HG03460 (cell line): ENCODE measurements around the gene RNF123.
"Not testable (repeated sequence)": the region's sequence is repeated elsewhere in the genome, so short reads cannot be mapped to it uniquely, and the experiment has no call there.

Experiments used
- ATAC-seq: cut with Tn5 transposase; IDR thresholded peaks from one replicate; pipeline ENCODE4 v1.9.1; 2021; ENCODE audit not compliant: unreplicated experiment

Gene RNF123

DNA sequence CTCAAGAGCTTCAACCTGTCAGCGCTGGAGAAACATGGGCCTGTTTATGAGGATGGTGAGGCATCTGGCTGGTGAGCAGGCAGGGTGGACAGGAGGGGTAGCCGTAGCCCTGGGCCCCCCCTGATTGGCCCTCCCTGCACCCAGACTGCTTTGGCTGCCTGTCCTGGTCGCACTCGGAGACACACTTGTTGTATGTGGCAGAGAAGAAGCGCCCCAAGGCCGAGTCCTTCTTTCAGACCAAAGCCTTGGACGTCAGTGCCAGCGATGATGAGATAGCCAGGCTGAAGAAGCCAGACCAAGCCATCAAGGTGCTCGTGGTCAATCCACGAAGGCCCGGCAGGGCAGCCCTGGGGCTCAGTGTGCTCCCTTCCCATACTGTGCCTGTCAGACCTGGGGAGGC lies 13.4 kb upstream of the RNF123 start:
- ATAC-seq, result no peak

DNA sequence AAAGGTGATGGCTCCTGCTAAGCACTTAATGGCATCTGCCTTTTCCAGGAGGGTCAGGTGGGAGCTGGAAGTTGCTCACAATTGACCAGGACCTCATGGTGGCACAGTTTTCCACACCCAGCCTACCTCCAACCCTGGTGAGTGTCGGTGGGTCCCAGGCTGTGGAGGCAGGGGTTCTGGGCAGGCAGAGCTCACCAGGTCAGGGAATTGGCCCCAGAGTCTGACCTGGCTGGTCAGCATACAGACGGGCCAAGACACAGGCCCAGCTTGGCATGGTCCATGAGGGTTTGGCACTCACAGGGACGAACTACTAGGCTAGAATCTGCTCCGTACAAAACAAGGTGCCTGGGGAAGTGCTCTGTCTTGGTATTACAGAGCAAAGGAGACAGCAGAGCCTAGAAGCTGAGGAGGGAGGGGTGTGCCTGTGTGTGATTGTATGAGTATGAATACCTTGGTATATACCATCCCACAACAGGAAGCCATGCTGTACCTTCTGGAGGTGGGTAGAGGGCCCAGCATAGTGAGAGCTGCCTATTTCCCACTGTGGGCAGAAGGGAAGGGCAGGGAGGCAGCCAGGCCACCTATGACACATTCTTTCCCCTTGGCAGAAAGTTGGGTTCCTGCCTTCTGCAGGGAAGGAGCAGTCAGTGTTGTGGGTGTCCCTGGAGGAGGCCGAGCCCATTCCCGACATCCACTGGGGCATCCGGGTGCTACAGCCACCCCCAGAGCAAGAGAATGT lies 8.7 kb upstream of the RNF123 start:
- no peak for ATAC-seq

DNA sequence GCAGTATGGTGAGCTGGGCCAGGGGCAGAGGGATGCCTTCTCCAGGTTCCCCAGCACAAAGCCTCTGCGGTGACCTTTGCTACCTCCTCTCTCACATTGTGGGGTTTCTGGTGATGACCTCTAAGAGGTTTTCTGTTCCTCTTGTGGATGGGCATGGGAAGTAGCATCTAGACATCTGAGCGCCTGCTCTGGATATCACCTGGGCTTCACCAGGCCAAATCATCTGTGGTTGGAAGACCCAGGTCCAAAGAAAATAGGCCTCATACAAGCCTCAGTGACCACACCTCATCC lies 8.2 kb upstream of the RNF123 start:
- ATAC-seq, result no peak

DNA sequence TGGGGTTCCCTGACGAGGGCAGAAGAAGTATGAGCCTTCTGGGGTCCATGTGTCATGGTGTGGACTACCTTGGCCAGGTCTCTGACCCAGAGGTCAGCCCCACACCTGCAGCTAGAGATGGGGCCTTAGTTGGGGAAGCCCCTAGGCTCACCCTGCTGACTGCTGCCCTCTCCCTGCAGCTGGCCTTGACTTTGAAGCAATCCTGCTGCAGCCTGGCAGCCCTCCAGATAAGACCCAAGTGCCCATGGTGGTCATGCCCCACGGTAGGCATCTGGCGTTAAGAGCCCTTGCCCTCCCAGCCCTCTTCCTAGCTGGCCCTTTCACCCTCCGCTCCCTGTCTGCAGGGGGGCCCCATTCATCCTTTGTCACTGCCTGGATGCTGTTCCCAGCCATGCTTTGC lies 7.8 kb upstream of the RNF123 start:
- no peak for ATAC-seq

DNA sequence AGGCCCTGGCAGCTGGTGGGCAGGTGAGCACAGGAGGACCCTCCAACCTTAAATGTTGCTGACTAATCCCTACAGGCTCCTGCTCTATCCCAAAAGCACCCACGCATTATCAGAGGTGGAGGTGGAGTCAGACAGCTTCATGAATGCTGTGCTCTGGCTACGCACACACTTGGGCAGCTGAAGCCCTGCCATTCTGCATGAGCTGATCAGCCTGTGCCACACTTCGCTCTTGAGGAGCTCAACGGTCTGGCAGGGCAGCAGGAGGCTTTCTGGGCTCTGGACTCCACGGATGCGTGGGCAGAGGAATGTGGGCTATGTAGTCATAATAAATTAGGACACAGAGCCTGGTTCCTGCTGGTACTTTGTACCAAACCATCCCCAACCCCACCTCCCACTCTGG lies 6.2 kb upstream of the RNF123 start:
- ATAC-seq, result no peak

DNA sequence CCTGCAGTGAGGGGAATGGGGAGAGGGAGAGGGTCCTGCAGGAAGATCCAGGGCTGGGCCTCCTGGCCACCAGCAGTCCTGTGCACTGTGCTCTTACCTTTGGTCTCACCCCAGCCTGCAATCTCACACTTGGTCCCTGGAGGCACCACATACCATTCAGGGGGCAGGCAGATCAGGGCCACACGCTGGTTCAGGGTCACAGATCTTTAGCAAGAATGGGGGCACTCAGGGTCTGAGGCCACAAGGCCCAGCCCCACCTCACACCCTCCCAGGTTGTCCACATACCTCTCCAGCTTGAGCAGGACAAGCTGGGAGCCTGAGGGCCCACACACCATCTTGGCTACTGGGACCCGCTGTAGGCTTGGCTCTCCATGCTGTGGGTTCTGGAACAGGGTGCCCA lies 4.9 kb upstream of the RNF123 start:
- ATAC-seq, result not testable (repeated sequence)

DNA sequence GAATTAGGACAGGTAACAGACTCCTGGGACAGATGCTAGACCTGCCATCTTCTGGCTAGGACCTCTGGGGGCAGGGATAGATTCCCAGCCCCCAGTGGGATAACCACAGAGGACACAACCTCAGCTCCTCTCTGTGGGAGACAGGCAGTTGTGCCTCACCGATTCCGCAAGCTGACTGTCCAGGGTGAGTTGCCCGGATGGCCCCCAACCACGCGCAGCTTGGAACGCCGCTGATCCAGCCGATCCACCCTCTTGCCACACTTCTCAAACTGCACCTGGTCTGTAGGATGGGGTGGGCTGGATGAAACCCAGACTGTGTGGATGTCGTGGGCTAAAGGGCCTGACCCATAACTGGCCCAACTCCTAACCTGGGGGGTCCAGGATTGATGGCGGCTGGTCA lies 4.3 kb upstream of the RNF123 start:
- ATAC-seq, result not testable (repeated sequence)

DNA sequence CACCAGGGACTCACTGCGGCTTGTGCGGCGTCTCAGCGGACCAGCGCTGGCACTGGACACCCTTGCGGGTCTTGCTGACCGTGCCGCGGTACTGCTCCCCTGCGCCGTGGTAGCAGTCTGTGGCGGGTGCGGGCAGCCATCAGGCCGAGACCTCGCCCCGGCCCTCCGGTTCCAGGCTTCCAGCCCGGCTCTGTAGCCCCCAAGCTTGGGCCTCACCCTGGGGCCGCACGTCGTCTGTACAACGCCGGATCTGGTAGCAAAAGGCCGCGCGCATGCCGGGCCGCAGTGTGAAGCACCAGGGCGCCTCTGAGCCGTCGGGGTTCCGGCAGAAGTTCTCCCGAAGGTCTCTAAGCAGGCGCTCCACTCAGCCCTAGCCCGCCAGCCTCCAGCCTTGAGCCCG lies 3.5 kb upstream of the RNF123 start:
- not testable (repeated sequence) for ATAC-seq

DNA sequence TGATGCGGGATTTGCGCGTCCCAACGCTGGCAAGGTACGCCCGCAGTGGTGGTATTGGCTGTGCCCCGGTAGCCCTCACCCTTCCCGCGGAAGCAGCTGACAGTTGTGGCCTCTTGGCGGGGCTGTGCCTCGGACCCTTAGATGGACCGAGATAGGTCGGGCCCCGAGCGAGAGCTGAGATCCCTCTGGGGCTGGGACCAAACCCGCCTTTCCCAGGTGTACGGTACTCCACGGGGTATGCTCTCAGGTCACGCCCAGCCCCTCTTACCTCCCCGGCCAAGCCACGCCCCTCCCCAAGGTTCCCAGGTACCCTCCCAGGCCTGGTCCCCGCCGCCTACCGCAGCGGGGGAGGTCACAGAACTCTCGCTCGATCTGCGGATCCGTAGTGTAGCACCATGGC lies 3.0 kb upstream of the RNF123 start:
- ATAC-seq, result not testable (repeated sequence)

DNA sequence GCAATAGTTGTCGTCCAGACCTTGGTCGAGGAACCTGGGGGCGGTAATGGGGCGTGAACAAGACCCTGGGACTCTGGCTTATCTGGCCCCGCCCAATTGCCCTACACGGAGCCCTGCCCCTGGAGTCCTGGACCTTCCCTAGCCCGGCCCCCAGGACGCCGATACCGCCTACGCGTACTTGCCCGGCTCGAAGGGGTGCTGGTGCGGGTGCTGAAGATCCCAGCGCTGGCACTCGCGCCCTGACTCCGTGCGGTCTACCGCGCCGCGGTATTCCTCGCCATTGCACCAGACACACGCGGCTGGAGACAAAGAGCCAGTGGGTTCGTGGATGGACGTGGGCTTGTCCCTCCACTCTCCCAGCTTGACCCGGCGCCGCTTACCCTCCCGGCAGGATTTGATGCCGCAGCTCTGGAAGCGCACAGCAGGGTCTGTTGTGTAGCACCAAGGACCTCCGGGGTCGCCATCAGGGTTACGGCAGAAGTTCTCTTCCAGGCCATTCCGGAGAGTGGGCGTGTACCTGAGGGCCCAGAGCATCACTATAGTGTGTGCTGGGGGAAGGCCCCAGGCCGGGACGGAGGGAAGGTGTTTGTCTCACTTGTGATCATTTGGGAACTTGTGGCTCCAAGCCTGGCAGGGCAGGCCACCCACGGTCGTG lies 2.5 kb upstream of the RNF123 start:
- ATAC-seq, result not testable (repeated sequence)

DNA sequence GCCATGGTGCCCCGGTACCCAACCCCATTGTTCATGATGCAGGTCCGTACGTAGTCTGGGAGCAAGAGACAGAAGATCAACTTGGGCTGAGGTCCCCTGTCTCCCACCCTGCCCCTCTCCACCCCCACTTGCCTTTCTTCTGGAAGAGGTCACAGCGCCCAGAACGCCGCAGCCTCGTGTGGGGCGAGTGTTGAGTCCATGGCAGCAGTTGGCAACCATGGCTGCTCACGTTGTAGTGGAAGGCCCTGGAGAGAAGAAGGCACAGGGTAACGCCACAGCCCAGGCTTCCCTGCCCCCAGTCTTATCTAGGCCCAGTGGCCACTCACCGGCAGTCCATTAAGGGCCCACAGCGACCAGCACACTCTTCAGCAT lies 1.9 kb upstream of the RNF123 start:
- ATAC-seq, result not testable (repeated sequence)

DNA sequence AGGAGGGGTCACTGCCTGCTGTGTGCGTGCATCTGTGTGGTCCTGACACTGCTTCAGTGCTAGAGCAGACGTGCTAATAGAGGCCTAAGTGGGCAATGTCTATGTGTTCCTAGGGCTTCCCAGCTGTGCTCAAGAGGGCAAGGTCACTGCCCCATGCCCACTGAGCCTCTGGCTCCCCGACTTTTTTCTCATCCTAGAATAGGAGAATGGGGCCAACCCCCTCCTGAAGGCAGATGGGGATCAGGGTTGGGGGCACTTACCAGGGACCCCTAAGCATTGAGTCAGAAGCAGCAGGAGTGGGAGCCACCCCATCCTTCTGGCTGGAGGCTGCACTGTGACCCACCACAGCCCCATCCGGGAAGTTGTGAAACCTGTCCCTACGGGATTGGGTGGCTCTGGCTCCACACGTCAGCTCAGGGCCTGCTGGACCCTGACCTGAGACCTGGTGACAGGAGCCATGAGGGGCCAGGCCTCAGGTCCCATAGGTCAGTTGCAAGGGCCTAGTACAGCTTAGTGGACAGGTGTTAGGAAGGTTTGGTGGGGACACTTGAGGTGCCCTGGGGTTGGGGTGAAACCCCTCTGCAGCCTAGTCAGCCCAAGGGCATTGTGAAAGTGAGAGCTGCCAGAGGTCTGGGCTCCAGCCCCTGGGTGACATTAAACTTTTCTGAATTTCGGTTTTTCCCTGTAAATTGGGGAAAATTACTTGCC lies 865 bp upstream of the RNF123 start:
- ATAC-seq, result peak; percentile 8

DNA sequence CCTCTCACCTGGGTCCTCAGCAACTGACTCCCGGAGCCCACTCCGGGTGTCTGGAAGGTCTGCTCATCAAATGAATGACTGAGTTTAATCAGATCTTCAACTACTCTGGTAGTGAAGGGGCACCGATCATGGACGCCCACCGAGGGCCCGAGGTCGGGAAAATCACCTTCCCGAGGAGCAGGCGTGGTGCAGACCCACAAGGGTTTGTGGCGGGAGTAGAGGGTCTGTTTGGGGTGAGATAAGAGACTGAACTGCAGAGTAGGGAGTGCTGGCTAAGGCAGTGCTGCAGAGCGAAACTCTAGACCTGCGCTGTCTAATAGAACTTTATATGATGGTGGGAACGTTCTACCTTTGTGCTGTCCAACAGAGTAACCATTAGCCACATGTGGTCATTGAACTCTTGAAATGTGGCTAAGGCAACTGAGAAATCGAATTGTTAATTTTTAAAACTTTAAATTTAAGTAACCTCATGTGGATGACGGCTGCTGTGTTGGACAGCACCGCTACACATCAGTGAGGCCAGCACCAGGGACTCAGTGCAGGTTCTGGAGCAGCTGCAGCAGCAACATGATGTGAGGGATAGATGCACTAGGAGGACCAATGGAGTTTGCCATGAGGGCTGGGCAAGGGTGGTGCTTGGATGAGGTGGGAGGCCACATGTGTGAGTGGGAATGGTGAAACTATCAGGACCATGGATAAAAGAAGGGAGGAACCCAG lies 709 bp downstream of the RNF123 start:
- ATAC-seq, result peak; percentile 6

DNA sequence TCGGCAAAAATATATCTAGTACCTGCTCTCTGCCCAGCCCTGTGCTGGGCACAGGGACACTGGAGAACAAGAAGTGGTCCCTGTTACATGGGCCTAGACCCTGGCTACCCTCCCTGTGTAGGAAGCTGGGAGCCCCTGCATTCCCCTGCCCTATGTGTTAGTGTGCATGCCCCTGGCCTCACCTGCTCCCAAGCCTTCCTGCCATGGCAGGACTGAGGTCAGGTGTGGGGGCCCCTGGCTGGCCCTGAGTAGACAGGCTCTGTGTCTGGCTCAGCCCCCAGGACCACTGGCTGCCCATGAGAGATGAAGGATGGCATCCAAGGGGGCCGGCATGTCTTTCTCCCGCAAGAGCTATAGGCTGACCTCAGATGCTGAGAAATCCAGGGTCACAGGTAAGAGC lies 1.5 kb downstream of the RNF123 start:
- not testable (repeated sequence) for ATAC-seq

DNA sequence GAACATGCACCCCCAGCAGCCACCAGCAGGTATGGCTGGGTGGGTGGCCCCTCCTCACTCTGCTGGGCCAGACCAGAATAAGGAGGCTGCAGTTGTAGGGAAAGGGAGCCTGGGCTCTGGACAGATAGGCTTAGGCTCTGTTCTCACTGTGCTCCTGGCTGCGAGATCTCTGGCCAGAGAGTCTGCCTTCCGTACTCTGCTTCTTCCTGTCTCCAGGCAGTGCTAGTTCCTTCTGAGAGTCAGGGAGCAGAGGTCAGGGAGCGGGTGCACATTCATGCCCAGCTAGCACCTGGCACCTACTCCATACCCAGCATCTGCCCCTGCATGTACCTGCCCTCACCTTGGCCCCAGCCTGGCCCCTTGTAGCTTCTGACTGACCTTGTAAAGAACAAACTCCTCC lies 2.1 kb downstream of the RNF123 start:
- ATAC-seq, result not testable (repeated sequence)

DNA sequence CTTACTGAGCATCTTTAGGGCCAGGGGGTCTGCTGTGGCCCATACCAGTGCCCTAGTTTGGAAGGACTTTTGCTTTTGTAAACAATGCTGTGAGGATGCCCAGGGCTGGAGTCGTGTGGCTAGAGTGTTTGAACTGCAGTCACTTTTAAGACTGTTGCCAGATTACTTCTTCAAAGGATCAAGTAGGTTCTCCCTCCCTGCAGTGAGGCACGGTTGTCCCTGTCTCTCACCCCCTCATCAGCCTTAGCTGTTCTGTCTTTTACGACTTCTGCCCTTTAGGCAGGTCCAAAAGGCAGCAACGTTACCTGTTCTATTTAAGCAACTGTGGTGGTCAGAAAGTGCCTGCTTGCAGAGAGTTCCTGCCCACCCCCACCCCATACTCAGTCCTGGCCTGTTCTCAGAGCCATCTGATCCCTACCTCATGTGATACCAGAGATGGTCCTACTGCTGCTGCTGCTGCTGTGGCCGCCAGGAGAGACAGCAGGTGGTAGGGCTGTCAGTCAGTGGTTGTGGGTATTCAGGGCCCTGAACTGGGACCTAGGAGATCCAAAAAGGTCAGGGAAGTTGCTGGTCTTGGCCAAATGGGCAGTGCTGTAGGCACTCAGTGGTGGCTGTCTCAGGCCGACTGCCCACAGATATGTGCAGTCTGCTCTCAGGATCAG lies 5.2 kb downstream of the RNF123 start:
- ATAC-seq, result not testable (repeated sequence)

DNA sequence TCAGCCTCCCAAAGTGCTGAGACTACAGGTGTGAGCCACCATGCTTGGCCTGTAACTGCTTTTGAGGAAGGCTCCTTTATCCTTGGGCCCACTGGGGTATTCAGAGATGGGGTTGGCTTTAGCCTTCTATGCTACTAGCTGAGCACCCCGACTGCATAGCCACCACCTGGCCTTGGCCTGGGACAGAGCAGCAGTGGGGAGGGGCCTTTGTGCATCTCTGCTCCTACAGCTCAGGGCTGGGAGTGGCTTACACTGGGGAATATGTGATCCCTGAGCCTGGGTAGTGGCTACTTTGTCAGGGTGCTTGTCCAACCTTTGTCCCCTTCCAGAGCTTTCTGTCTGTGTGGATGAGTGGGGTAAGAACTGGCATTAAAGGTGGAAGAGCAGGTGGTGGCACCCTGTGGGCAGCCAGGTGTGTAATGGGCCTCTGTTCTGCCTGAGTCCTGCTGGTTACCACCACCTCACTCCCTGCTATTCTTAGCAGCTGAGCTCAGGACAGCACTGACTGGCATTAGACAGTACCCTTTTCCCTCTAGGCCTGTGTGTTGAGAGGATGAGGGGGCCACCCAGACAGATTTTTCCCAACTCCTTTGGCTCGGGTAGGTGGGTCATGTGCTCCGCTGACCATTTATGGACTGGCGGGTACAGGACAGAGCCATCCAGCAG lies 6.1 kb downstream of the RNF123 start:
- ATAC-seq, result not testable (repeated sequence)

DNA sequence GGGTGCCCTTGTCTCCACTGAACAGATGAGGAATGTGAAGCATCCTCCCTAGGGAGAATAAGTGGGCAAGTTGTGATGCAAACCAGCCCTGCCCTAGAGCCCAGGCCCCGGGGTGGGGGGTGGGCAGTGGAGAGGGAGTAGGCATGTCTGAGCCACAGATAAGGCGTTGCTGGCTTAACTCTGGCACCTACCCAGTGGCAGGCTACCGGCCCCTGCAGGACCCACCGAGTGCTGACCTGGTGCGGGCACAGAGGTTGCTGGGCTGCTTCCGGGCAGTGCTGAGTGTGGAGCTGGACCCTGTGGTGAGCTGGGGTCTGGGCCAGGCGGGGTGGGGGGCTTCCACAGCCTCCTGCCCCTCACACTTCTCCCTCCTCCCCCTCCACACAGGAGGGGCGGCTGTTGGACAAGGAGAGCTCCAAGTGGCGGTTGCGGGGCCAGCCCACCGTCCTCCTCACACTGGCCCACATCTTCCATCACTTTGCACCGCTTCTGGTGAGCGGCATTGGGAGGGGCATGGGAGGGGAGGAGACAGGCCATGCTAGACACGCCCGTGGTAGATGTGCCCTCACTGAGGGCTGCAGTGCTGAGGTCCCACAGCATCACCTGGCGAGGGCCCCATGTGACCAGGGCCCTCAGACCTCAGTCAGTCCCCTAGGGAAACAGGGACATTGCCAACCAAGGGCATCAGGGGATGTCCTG lies 10.1 kb downstream of the RNF123 start:
- ATAC-seq, result no peak

DNA sequence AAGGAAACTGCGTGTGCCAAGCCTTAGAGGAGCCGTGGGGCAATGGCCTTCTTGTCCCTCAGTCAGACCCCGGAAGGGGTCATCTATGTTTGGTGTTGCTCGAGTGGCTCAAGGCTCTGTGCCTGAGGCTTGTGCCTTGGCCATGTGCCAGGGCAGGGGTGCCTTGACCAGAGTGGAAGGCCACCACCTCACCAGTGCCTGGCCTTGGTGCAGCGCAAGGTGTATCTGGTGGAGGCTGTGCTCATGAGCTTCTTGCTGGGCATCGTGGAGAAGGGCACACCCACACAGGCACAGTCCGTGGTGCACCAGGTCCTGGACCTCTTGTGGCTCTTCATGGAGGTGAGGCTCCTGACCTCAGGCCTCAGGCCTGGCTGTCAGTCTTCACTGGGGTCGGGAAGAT lies 10.7 kb downstream of the RNF123 start:
- no peak for ATAC-seq
